ENCODE measurements around the gene CDC42BPB. TPM values are rescaled to one million over a fixed set of nuclear protein-coding genes. Genes with fewer than 3 reads are reported as not detected.

Gene CDC42BPB
- total RNA-seq, 1 experiment from 2014 or later = 84.4 TPM

- ATAC-seq (peak; percentile 4; the same call in 1 of the 2 replicates), DNase-seq (ENCODE audit: low read depth, low spot score) (no peak)
- BruUV-seq (replicated peaks) = no TSS peak
- Histone ChIP-seq H3K4me3 (ENCODE audit: low read depth in 2 of 2, low read length in 2 of 2) (no peak overlapping the region), H3K4me1 (ENCODE audit: control insufficient read depth, insufficient read depth, low read length) (no peaks in the 10 kb centered on the region), H3K36me3 (ENCODE audit: control insufficient read depth, insufficient read depth, low read length) (no peaks in the 10 kb centered on the region), H3K9me3 (ENCODE audit: control insufficient read depth, insufficient read depth, low read depth, low read length) (no peaks in the 10 kb centered on the region), H3K27me3 (ENCODE audit: control insufficient read depth, insufficient read depth, low read length) (no peaks in the 10 kb centered on the region), H3K27ac (ENCODE audit: low read length) (no peak overlapping the region)
- CTCF ChIA-PET = interaction anchor here (0.6 kb wide), 1 partner anchor 968 kb away, joined by 3 read pairs; no protein-coding TSS in a partner anchor
- intact Hi-C loops (cut with micrococcal nuclease; ENCODE audit: unreplicated experiment) = no loop called here
- TF ChIP-seq SIN3A (IDR thresholded peaks at IDR 0.05; ENCODE audit: borderline replicate concordance, insufficient read depth, low read depth, low read length) (no peak), POLR2AphosphoS5 (IDR thresholded peaks at IDR 0.05; ENCODE audit: low read depth, low read length) (no peak), TCF7L2 (IDR thresholded peaks at IDR 0.05; ENCODE audit: low read depth, low read length) (no peak)
- TF ChIP-seq, protein P1, sequence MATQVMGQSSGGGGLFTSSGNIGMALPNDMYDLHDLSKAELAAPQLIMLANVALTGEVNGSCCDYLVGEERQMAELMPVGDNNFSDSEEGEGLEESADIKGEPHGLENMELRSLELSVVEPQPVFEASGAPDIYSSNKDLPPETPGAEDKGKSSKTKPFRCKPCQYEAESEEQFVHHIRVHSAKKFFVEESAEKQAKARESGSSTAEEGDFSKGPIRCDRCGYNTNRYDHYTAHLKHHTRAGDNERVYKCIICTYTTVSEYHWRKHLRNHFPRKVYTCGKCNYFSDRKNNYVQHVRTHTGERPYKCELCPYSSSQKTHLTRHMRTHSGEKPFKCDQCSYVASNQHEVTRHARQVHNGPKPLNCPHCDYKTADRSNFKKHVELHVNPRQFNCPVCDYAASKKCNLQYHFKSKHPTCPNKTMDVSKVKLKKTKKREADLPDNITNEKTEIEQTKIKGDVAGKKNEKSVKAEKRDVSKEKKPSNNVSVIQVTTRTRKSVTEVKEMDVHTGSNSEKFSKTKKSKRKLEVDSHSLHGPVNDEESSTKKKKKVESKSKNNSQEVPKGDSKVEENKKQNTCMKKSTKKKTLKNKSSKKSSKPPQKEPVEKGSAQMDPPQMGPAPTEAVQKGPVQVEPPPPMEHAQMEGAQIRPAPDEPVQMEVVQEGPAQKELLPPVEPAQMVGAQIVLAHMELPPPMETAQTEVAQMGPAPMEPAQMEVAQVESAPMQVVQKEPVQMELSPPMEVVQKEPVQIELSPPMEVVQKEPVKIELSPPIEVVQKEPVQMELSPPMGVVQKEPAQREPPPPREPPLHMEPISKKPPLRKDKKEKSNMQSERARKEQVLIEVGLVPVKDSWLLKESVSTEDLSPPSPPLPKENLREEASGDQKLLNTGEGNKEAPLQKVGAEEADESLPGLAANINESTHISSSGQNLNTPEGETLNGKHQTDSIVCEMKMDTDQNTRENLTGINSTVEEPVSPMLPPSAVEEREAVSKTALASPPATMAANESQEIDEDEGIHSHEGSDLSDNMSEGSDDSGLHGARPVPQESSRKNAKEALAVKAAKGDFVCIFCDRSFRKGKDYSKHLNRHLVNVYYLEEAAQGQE (IDR thresholded peaks at IDR 0.05; ENCODE audit: insufficient read depth in 1 of 2, low read depth in 2 of 2, low read length in 1 of 2) = no peak
- TF ChIP-seq, protein P2, sequence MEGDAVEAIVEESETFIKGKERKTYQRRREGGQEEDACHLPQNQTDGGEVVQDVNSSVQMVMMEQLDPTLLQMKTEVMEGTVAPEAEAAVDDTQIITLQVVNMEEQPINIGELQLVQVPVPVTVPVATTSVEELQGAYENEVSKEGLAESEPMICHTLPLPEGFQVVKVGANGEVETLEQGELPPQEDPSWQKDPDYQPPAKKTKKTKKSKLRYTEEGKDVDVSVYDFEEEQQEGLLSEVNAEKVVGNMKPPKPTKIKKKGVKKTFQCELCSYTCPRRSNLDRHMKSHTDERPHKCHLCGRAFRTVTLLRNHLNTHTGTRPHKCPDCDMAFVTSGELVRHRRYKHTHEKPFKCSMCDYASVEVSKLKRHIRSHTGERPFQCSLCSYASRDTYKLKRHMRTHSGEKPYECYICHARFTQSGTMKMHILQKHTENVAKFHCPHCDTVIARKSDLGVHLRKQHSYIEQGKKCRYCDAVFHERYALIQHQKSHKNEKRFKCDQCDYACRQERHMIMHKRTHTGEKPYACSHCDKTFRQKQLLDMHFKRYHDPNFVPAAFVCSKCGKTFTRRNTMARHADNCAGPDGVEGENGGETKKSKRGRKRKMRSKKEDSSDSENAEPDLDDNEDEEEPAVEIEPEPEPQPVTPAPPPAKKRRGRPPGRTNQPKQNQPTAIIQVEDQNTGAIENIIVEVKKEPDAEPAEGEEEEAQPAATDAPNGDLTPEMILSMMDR (IDR thresholded peaks at IDR 0.05) = no peak
- in situ Hi-C loops (cut with HindIII; ENCODE audit: low pct_unique_long_range_greater_than_20kb, low sequenced_read_pairs) = no loop called here
- POLR2A ChIA-PET = no interaction called here
Measured at GRCh38 chr14:102917056-102917385, 140.3 kb downstream of the CDC42BPB start.

- no TSS peak for BruUV-seq (replicated peaks)
- H3K36me3 ChIP-seq (ENCODE audit: control insufficient read depth, insufficient read depth, low read length) = no peaks in the 10 kb centered on the region
- no peak overlapping the region for H3K4me3 ChIP-seq (ENCODE audit: low read depth in 2 of 2, low read length in 2 of 2)
- no peak for DNase-seq (ENCODE audit: low read depth, low spot score)
- in situ Hi-C loops (cut with HindIII; ENCODE audit: low pct_unique_long_range_greater_than_20kb, low sequenced_read_pairs) (no loop called here), intact Hi-C loops (cut with micrococcal nuclease; ENCODE audit: unreplicated experiment) (no loop called here)
- no peak overlapping the region for H3K27ac ChIP-seq (ENCODE audit: low read length)
- CTCF ChIA-PET = interaction anchor here (0.6 kb wide), 1 partner anchor 967 kb away, joined by 3 read pairs; no protein-coding TSS in a partner anchor
- no peaks in the 10 kb centered on the region for H3K4me1 ChIP-seq (ENCODE audit: control insufficient read depth, insufficient read depth, low read length)
- TF ChIP-seq POLR2AphosphoS5 (IDR thresholded peaks at IDR 0.05; ENCODE audit: low read depth, low read length) = no peak
- no peak for TF ChIP-seq SIN3A (IDR thresholded peaks at IDR 0.05; ENCODE audit: borderline replicate concordance, insufficient read depth, low read depth, low read length)
- no peak for TF ChIP-seq TCF7L2 (IDR thresholded peaks at IDR 0.05; ENCODE audit: low read depth, low read length)
- TF ChIP-seq, protein P1 (IDR thresholded peaks at IDR 0.05; ENCODE audit: insufficient read depth in 1 of 2, low read depth in 2 of 2, low read length in 1 of 2) = no peak
- TF ChIP-seq, protein P2 (IDR thresholded peaks at IDR 0.05) = no peak
- no peaks in the 10 kb centered on the region for H3K9me3 ChIP-seq (ENCODE audit: control insufficient read depth, insufficient read depth, low read depth, low read length)
- ATAC-seq = peak; percentile 17; the same call in 1 of the 2 replicates
- POLR2A ChIA-PET = no interaction called here
- H3K27me3 ChIP-seq (ENCODE audit: control insufficient read depth, insufficient read depth, low read length) = no peaks in the 10 kb centered on the region
Measured at GRCh38 chr14:102916347-102917055, 140.8 kb downstream of the CDC42BPB start.

Data from Panc1 (cell line).